HG03460 (cell line): ENCODE measurements around the gene KIF25.

Experiments used
- ATAC-seq: cut with Tn5 transposase; IDR thresholded peaks from one replicate; pipeline ENCODE4 v1.9.1; 2021; ENCODE audit not compliant: unreplicated experiment

Gene KIF25

DNA sequence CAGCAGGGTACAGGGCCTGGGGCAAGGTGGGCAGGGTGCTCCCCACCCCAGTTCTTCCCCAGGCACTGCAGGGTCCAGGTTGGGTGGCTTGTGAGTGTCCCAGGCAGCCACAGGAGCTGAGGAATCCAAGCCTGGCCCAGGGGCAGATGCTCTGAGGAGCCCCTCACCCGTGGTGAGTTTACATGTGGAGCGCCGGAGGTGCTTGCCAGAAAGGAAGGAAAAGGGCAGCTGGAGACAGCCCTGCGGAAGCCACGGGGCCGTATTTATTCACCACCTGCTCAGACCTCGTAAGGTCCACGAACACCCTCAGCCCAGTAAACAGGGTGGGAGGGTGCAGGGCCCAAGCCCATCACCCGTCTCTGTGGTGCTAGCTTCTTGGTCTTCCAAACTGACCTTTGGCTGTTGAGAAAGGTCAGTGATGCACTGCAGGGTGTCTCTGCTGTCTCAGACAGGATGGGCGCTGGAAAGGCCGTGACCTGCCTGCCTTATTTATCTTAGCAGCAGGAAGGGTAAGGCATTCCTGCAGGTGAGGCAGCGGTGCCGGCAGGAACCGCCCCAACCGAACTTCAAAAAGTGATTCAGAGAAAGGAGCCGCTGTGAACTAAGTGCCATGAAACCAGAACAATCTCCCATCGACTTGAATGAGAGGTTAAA is 85.5 kb downstream of the KIF25 start:
- ATAC-seq: no peak

- no peak for ATAC-seq
Measured at GRCh38 chr6:168083514-168083885, 86.0 kb downstream of the KIF25 start.

DNA sequence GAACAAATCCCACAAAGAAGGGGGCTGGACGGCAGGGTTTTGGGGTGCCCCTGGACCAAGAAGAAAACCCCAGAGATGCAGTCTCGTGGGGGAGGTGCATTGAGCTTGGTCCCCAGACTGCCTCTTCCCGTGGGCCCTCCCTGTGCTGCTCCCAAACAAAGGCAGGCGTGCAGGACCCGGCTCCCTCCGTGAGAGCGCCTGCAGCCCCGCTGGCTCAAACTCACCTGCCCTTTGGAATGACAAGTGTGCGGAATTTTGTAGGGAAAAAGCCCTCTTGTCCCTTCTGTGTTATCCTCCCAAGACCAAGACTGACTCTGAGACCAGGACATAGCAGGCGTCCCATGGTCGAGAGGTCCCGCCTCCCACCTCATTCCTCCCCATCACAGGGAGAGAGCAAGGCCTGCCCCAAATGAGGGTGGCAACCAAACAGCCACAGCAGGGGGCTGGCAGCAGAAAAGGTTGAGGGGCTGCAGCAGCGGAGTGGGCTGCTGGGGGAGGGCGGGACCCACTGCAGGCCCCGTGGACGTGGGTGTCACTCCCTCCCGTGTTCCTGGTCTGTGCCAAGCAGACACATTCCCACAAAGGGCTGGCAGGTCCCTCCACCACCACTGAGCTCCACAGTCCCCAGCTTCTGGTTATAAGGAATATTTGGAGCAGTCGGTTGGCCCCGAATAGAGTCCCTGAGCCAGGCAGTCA is 87.1 kb downstream of the KIF25 start:
- ATAC-seq: no peak

DNA sequence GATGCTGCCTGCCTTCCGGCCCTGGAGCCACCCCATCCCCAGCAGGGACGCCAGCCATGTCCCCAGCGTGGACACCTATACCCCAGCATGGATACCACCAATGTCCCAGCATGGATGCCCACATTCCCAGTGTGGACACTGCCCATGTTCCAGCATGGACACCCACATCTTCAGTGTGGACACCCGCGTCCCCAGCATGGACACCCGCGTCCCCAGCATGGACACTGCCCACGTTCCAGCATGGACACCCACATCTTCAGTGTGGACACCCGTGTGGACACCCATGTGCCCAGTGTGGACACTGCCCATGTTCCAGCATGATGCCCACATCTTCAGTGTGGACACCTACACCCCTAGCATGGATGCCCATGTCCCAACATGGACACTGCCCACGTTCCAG is 88.6 kb downstream of the KIF25 start:
- ATAC-seq: no peak

DNA sequence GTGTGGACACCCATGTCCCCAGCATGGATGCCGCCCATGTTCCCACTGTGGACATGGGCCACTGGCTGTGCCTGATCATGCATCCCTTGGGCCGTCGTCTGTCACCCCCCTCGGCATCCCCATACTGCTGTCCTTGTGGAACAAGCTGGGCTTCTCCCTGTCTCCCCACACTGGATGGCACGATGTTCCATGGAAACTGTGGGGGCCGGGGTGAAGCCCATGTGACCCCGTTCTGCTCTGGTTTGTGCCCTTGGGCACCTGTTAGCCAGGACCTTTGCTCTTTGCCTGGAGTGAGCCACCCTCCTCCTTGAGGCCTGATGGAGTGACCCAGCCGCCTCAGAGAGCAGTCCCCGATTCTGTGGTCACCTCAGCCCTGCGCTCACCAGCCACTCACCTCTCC is 89.1 kb downstream of the KIF25 start:
- no peak for ATAC-seq

- ATAC-seq: no peak
Measured at GRCh38 chr6:168087436-168088160, 90.1 kb downstream of the KIF25 start.

- ATAC-seq: no peak
Measured at GRCh38 chr6:168088161-168089053, 90.9 kb downstream of the KIF25 start.

DNA sequence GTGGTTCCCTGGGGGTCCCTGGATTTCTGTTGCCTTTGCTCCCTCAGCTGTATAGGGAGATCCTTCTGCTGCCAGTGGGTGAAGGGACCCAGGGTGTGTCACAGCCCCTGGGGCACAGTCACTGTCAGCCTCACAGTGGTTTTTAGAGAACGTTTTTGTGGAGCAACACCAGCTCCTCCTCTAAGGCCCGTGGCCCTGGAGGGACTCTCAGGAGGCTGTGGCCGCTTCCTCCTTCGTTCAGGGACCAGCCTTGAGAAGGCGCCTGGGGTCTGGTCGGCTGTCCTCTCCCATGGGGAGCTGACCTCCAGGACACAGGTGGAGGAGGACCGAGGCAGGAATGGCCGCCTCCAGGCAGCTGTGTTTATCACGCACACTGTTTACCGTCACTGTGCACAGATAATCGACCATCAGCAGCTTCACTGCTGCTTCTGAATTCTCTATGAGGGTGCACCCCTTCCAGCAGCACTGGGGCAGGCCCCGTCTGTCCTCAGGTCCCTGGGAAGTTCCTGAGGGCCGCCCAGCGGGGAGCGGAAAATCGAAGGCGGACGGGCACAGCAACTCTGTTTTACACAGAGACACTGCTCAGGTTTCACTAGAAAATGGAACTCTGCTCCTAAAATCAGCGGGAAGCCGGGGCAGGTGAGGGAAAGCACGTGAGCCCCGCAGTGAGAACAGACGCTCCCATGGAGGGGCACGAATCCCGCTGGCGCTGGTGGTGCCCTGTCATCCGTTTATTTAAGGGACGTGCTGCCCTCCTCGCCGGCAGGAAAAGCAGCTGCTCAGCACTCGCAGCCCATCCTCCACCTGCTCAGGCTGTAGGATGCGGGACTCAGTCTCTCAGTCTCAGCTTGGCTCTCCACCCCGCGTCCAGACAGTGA is 92.0 kb downstream of the KIF25 start:
- ATAC-seq: no peak

DNA sequence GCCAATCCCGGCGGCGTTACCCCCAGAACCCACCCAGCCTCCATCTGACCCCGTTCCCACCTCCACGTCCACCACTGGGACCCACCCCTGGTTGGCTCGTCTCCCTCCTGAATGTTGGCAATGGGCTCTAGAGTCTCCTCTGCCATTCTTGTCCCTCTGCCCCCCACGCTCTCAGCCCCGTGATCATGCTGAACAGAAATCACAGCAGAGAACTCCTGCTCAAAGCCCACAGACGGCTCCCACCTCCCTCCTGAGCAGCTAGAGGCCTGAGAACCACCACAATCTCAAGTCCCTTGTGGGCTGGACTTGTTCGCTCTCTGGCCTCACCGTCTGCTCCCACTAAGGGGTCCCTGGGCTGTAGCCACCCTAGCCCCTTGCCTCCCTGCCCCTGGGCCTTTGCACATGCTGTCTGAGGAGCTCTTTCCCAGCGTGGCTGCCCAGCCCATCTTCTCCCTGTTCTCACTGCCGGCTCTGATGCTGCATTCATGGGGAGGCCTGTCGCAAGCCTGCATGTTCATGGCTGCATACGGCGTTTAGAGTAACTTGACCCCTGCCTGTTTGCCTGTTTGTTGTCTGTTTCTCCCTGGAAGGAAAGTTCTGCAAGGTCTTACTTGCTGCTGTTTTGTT is 92.7 kb downstream of the KIF25 start:
- ATAC-seq: no peak

DNA sequence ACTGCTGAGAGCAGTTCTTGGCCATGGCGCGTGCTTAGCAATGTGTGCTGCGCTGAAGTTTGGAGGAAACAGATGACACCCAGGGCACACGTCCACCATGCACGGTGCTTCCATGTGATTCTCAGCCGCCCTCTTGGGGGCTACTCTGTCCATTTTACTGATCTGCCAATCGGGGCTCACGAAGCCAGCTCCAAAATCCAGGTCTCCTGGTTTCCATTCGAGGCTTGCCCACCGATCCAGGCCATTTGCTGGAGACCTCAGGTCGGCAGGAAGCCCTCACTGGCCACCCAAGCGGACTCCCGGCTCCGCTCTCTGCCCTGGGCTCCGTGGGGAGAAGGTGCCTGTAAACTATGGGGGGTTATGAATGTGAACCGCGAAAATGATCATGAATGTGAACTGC is 93.2 kb downstream of the KIF25 start:
- ATAC-seq: no peak

DNA sequence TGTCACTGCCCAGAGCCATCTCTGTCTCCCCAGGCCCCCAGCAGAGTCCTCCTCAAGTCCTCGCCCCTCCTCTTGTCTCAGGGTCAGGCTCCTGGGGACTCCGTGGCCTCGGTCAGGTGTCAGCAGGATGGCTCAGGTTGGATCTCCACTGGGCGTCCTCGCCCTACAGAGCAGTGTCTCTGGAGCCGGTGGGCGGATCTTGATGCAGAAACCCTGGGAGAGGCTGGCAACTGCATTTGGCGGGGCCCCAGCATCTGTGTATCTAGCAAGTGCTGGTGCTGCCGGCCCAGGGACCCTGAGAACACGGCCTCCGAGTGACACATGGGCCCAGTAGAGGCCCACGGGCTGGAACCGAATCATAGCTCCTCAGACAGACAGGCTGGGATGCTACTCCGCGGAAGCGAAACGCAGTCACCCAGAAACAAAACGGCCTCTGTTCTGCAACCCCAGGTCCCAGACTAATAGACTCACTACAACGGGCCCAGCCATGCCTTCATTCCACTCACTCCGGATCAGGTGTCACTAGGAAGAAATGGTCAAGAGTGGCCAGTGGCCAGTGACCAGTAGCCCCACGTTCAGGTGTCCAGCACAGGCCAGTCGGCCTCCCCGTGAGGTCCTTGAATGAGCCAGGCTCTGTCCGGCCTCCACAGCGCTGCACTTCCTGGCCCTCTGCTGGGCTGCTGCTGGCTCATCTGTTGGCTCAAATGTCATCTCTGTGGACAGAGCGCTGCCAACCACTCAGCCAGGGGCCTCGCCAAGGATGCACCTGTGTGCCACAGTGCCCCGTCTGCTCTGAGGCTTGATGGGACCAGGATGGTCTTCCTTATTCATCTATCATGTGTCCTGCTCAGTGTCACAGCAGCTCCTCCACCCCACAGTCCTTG is 94.2 kb downstream of the KIF25 start:
- ATAC-seq: no peak

DNA sequence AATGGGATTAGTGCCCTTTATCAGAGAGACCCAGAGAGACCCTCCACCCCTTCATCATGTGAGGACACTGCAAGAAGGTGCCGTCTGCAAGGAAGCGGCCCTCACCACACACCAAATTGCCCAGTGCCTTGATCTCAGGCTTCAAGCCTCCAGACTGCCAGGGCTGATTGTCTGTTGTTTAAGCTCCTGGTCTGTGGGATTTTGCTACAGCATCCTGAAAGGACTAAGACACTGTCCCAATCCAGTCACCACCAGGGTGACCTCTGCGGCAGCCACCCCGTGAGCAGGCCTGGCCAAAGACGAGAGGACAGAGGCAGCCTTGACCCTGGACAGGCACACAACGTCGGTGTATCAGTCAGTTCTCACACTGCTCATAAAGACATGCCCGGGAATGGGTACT is 95.1 kb downstream of the KIF25 start:
- no peak for ATAC-seq

DNA sequence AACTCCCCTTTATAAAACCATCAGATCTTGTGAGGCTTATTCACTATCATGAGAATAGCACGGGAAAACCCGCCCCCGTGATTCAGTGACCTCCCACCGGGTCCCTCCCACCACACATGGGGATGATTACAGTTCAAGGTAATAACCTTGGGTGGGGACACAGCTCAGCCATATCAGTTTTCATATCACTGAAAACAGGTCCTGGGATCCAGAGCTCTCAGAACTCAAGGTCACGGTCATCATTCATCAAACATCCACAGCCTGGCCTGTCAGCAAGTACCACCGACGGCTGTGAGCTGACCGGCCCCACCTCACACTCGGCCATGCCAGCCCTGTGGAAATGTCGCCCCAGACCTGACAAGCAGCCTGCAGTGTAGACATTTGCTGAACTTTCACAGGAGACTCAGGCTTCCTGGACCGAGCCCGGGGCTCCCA is 95.6 kb downstream of the KIF25 start:
- no peak for ATAC-seq

DNA sequence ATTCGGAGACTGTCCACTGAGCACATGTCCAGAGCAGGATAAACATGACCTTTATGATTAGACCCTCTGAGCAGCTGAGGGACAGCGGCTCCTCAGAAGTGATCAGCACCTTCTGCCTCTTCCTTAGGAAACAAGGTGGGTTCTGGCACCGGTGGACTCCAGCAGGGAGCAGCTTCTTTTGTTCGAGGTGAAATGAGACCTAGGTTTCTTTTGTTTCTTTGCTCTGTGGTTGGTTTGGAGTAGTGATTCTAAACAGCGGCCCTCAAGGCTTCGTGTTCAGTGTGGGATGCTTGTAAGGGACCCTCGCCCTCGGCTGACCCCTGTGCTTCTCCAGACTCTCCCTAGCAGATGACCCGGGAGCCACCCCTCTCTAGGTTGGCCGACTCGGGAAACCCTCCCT is 96.2 kb downstream of the KIF25 start:
- no peak for ATAC-seq
